Stimulated activated naive CD8-positive, alpha-beta T cell treated with anti-CD3 and anti-CD28 coated beads, Interleukin-15, amount 100 ng/mL, for 72 hours (primary cell): ENCODE results near the gene PCNA.

Source experiments
- ATAC-seq: fragments of 150-1000 bp; cut with Tn5 transposase; 2 replicates; pipeline ENCODE4 v1.10.0; 2021; ENCODE audit warnings: mild to moderate bottlenecking, moderate library complexity
- DNase-seq, 2 donors: peaks; one replicate each; pipeline ENCODE4 v3.0.0; 2021 to 2022
- H3K27ac Mint-ChIP-seq, 2 donors: one replicate each; pipeline ENCODE4 v1.8.0; 2022; ENCODE audit warnings: mild to moderate bottlenecking in 2 of 2, mixed read lengths in 2 of 2, moderate library complexity in 2 of 2
- H3K27me3 Mint-ChIP-seq: one replicate; pipeline ENCODE4 v1.8.0; 2022; ENCODE audit warnings: mixed read lengths
- H3K4me1 Mint-ChIP-seq: one replicate; pipeline ENCODE4 v1.8.0; 2022; ENCODE audit warnings: mild to moderate bottlenecking, mixed read lengths
- H3K4me3 Mint-ChIP-seq, 2 donors: one replicate each; pipeline ENCODE4 v1.8.0; 2022; ENCODE audit warnings: mild to moderate bottlenecking in 2 of 2, mixed read lengths in 2 of 2, moderate library complexity in 1 of 2
- H3K9me3 Mint-ChIP-seq, 2 donors: one replicate each; pipeline ENCODE4 v1.8.0; 2022; ENCODE audit warnings: mixed read lengths in 2 of 2

Gene PCNA

DNA sequence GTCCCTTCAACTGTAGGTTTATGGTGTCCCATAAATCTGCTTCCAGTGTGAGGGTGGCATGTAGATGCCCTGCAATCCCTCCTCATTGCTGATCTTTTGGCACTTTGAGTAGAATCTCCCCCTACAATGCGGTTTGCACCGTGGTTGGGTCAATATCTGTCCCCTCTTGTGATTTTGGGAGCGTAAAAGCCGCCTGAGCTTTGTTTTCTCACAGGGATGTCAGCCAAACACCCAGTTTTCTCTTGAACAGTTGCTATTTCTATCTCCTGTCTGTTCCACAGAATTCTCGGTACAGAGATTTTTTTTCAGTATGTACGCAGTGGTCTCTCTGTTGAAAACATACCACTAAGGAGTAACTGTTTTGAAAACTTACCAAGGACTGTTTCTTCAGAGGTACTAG lies 28.8 kb upstream of the PCNA start:
- H3K4me3 Mint-ChIP-seq: no peak overlapping the region
- ATAC-seq: no peak
- H3K27ac Mint-ChIP-seq: no peak overlapping the region
- DNase-seq: no peak
- H3K4me1 Mint-ChIP-seq: peaks cover 77% of the 10 kb centered on the region
- no peaks in the 10 kb centered on the region for H3K9me3 Mint-ChIP-seq
- H3K27me3 Mint-ChIP-seq: no peaks in the 10 kb centered on the region

DNA sequence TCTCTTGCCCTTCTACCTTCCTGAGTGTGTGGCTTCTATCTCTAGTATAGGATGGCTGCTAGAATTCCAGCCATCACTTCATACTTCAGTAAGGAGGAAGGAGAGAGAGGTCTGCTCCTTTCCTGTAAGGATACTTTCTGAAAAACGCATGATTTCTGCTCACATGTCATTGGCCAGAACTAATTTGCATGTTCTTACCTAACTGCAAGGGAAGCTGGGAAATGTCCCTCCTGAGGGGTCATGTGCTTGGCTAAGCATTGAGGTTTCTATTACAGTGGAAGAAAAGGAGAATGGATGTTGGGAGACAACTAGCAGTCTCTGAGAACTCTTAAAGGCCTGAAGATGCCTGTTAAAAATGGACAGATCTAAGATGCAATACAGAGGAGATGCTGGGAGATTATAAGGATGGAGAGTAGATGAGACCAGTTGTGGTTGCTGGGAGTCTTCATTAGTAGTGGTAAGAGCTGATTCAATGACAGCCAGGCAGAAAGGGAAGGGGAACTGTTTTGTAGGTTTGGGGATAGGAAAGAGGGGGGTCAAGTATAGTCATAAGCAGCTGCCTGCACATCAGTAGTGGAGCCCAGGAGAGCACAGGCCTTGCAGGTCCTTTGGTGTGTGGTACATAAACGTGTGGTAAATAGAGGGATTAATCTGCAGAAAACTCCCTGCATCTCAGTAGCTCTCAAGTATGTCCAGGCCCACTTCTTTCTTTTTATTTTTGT lies 27.3 kb upstream of the PCNA start:
- Mint-ChIP-seq H3K4me1 (peaks cover 70% of the 10 kb centered on the region), H3K27ac (no peak overlapping the region), H3K9me3 (no peaks in the 10 kb centered on the region), H3K4me3 (no peak overlapping the region), H3K27me3 (no peaks in the 10 kb centered on the region)
- DNase-seq: no peak
- no peak for ATAC-seq

DNA sequence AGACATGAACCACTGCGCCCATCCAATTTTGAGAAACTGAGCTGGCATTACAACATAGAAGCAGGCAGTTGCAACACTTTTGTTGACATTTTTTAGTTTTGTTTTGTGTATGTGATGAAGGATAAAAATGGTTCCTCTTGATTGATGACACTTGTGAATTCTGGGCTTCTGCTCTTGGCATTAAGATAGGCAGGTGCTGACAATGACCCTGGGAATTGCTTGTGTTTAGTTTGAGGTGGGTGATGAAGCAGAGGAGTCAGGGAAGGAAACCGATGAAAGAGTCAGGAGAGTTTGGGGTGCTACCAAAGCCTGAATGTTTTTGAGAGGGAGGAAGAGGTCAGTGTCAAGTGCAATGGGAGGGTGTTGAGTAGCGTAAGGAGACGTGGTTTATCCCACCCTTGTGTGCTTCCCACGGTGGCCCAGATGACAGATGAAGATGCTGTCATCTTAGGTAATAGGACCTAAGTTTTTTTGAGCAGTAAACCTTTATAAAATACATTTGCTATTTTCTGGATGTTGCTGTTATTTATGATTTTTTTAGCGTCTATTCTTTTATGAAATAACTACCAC lies 26.4 kb upstream of the PCNA start:
- no peak overlapping the region for H3K27ac Mint-ChIP-seq

DNA sequence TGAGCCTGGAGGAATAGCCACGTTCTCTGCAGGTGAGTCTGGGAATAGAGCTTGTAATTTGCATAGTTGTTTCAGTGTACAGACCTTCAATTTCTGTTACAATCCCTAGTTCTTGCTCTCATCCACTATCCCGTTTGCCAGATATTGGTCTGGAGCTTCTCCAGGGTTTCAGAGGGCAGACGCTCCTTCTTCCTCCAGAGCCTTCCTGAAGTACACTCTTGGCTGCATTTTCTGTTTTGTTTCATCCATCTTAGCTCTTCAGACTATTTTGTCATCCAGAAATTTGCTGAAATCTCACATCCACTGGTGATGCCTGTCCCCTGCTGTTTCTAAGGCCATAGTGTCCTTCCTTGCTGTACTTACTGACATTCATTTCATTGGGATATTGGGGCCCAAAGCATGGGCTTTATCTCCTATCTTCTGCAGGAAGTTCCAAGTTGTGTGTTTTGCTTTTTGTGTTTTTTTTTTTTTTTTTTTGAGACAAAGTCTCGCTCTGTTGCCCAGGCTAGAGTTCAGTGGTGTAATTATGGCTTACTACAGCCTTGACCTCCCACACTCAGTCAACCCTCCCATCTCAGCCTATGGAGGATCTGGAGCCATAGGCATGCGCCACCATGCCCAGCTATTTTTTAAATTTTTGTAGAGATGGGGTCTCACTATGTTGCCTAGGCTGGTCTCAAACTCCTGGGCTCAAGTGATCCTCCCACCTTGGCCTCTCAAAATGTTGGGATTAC lies 25.8 kb upstream of the PCNA start:
- no peak overlapping the region for H3K27ac Mint-ChIP-seq

More for the DNA sequence above, 26.4 kb upstream of the PCNA start:
- Mint-ChIP-seq H3K27me3 (no peaks in the 10 kb centered on the region), H3K4me3 (no peak overlapping the region), H3K4me1 (peaks cover 75% of the 10 kb centered on the region), H3K9me3 (no peaks in the 10 kb centered on the region)
- DNase-seq (no peak), ATAC-seq (no peak)

DNA sequence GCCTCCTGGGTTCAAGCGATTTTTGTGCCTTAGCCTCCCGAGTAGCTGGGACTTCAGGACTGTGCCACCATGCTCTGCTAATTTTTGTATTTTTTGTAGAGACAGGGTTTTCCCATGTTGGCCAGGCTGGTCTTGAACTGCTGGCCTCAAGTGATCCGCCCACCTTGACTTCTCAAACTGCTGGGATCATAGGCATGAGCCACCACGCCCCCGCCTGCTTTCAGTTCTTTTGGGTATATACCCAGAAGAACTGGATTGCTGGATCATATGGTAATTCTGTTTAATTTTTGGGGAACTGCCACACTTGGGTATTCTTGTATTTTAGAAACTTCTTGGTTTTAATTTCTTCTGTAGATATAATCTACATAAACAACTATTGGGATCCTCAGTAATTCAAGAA lies 24.1 kb upstream of the PCNA start:
- no peak for DNase-seq
- Mint-ChIP-seq H3K4me1 (peaks cover 80% of the 10 kb centered on the region), H3K4me3 (no peak overlapping the region), H3K9me3 (no peaks in the 10 kb centered on the region), H3K27me3 (no peaks in the 10 kb centered on the region), H3K27ac (peak overlapping the region in 1 of 2 donors; percentile 36)
- no peak for ATAC-seq

More for the DNA sequence above, 25.8 kb upstream of the PCNA start:
- Mint-ChIP-seq H3K27me3 (no peaks in the 10 kb centered on the region), H3K9me3 (no peaks in the 10 kb centered on the region), H3K4me3 (no peak overlapping the region), H3K4me1 (peaks cover 76% of the 10 kb centered on the region)
- no peak for ATAC-seq
- no peak for DNase-seq

DNA sequence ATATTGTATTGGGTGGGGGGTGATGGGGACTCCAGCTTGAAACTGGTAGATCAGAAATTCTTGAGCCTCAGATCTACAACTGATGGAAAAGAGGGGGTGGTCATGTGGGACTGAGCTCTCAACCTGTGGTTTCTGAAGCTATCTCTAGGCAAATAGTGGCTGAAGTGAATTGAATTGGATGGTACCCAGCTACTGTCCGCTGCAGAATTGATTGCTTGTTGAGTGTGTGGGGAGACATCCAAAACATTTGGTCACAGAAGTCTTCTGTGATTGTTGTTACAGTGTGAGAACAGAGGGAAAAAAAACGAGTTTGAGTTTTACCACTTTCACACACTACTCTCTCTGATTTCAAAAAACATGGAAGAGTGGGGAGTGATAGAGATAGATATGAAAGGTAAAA lies 21.9 kb upstream of the PCNA start:
- H3K4me1 Mint-ChIP-seq: peaks cover 66% of the 10 kb centered on the region
- no peaks in the 10 kb centered on the region for H3K9me3 Mint-ChIP-seq
- no peaks in the 10 kb centered on the region for H3K27me3 Mint-ChIP-seq
- ATAC-seq: no peak
- no peak for DNase-seq
- H3K4me3 Mint-ChIP-seq: no peak overlapping the region
- H3K27ac Mint-ChIP-seq: peak overlapping the region in 1 of 2 donors; percentile 72

DNA sequence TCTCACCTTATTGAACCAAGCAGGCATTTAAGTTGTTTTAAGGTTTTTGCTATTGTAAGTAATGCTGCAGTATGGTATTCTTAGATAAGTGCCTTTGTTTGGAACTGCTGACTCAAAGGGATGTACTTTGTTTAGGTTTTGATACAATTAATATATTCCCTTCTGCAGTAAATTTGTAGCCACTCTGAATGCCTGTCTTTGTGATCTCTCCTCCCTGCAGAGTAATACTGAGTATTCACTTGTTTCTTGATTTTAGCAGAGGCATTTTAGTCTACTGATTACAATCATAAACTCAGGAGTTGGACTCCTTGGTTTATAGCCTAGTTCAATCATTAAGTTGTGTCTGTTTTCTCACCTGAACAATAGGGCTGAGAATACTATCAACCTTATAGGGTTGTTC lies 20.4 kb upstream of the PCNA start:
- DNase-seq: no peak
- Mint-ChIP-seq H3K27ac (no peak overlapping the region), H3K4me3 (no peak overlapping the region), H3K27me3 (no peaks in the 10 kb centered on the region), H3K9me3 (no peaks in the 10 kb centered on the region), H3K4me1 (peaks cover 68% of the 10 kb centered on the region)
- ATAC-seq: no peak

DNA sequence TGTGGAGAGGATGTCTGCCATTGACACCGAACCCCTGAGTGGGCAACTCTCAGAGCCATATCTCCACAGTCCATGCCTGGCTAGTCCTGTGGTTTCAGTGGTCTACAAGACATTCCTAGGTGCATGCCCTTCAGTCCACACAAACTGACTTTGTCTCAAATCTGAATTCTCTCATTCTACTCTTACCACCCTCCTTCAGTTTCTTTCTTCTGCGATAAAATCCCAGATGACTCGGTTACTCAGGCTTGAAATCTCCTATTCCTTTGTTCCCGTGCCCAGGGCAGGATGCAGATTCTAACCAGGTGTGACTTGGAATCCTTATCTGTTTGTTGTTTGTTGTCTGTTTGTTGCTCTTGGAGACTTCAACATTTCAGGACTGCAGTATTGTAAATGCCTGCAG lies 16.3 kb upstream of the PCNA start:
- DNase-seq (no peak), ATAC-seq (no peak)
- Mint-ChIP-seq H3K9me3 (no peaks in the 10 kb centered on the region), H3K4me1 (peaks cover 45% of the 10 kb centered on the region), H3K27ac (peak overlapping the region in 1 of 2 donors; percentile 72), H3K27me3 (no peaks in the 10 kb centered on the region), H3K4me3 (no peak overlapping the region)

DNA sequence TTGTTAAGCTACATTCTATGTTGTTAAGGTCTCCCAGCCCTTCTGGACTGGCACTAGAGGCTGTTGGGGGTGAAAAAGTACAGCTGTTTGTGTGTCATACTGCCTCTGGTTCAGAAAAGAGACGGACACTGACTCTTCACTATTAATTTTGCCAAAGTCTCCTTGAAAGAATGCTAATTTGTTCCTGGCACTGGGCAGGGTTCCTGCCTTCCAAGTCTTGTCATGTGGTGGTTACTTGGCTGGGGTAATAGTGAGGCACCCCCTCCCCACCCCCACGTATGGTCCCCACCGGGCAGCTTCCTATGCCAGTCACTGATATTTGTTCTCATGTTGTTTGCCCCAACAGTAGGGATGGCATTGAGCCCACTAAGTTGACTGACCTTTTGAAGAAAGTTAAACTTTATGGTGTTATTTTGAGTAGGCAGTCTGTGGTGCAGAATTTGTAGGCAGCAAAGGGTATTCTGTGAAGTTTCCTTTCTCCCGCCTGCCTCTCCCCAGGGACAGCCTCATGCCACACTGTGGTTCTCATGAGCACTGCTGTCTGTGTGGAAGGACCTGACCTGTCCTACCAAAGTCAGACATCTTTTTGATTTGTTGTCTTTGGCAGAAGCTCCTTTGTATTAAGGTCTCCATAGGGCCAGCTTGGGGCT lies 15.7 kb upstream of the PCNA start:
- Mint-ChIP-seq H3K4me1 (peaks cover 47% of the 10 kb centered on the region), H3K27ac (no peak overlapping the region), H3K4me3 (no peak overlapping the region), H3K27me3 (no peaks in the 10 kb centered on the region), H3K9me3 (no peaks in the 10 kb centered on the region)
- DNase-seq (no peak), ATAC-seq (no peak)

DNA sequence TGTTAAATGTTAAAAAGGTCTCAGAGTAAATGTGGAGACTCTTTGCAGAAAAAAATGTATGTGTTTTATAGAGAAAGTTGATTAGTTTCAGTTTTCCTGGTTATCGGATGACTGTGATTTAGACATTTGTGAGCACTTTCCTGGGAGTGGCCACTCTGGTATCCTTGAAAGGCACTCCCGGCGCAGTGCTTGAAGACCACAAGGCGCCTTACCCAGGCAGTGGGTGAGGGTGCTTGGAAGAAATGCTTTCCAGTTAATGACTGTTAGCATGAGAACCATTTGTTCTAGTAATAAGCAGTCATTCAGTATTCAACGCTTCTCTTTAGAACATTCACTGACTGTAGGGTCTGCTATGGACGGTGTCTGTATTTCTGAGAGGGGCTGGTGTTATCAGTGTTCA lies 14.2 kb upstream of the PCNA start:
- Mint-ChIP-seq H3K4me3 (no peak overlapping the region), H3K27me3 (no peaks in the 10 kb centered on the region), H3K4me1 (peaks cover 36% of the 10 kb centered on the region)

DNA sequence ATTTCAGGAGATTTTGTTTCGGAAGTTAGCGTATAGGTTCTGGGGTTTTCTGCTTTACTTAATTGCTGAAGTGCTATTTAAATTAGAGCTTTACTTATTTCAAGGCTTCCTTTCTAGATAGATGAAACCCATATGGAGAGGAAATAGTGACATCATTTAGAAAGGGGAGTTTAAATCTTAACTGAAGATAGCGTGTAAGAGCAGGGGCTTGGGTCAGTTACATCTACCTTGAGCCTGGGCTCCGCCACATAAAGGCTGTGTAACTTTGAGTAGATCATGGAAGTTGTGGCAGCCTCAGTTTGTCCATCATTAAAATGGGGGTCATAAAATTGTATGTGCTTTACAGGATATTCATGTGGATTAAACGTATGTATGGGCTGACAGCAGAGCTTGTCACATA lies 11.7 kb upstream of the PCNA start:
- peaks cover 45% of the 10 kb centered on the region for H3K4me1 Mint-ChIP-seq
- no peak for DNase-seq
- peak overlapping the region in 1 of 2 donors; percentile 52 for H3K27ac Mint-ChIP-seq
- H3K27me3 Mint-ChIP-seq: no peaks in the 10 kb centered on the region
- peak overlapping the region; percentile 34 to 57 for H3K4me3 Mint-ChIP-seq
- no peak for ATAC-seq
- no peaks in the 10 kb centered on the region for H3K9me3 Mint-ChIP-seq

More for the DNA sequence above, 14.2 kb upstream of the PCNA start:
- ATAC-seq: no peak
- H3K27ac Mint-ChIP-seq: no peak overlapping the region
- H3K9me3 Mint-ChIP-seq: no peaks in the 10 kb centered on the region
- DNase-seq: no peak

DNA sequence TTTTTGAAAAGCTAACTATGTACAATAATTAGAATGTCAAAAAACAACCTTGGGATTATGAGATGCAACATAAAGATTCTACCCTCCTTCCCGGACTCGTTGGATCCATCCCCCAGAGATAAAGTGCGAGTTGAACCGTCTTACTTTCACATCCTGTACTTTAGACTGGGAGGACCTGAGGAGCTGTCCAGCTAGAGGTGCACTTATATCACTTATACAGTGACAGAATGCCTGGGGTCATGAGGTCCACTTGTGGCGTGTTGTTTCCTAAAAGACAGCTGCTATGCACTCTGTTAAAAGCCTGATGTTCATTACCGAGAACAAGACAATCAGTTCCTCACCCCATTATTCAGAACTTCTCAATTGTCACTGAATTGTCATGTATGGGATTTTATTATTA lies 9.1 kb upstream of the PCNA start:
- Mint-ChIP-seq H3K9me3 (no peaks in the 10 kb centered on the region), H3K27me3 (no peaks in the 10 kb centered on the region), H3K27ac (no peak overlapping the region), H3K4me1 (peaks cover 53% of the 10 kb centered on the region), H3K4me3 (peak overlapping the region; percentile 89)
- DNase-seq: no peak
- no peak for ATAC-seq

DNA sequence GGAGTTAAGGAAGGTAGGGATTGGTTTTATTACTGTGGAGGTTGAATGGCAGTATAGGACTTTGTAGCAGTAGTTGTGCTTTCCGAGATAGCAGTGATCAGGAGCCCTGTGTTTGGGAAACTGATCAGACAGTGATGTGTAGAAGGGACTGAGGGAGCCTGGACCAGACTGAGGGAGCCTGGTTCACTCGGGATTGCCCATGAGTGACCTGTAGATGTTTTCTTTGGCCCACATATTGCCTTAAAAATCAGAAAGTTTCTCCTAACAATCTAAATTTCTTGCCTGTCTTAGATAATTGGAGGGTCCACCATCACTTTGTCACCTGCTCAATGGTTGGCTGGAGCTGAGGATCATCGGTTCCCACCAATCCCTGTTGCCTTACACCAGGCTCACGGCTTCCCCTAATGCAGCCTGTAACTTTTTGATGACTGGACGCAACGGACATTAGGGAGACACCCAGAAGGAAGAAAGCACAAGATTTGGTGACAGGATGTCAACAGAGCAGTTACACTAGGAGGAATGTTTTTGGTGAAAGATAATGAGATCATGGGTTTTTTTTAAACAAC lies 8.2 kb upstream of the PCNA start:
- H3K27me3 Mint-ChIP-seq: no peaks in the 10 kb centered on the region
- H3K27ac Mint-ChIP-seq: peak overlapping the region; percentile 80 to 92
- DNase-seq (no peak), ATAC-seq (no peak)
- H3K9me3 Mint-ChIP-seq: no peaks in the 10 kb centered on the region
- peaks cover 57% of the 10 kb centered on the region for H3K4me1 Mint-ChIP-seq
- H3K4me3 Mint-ChIP-seq: peak overlapping the region; percentile 89

DNA sequence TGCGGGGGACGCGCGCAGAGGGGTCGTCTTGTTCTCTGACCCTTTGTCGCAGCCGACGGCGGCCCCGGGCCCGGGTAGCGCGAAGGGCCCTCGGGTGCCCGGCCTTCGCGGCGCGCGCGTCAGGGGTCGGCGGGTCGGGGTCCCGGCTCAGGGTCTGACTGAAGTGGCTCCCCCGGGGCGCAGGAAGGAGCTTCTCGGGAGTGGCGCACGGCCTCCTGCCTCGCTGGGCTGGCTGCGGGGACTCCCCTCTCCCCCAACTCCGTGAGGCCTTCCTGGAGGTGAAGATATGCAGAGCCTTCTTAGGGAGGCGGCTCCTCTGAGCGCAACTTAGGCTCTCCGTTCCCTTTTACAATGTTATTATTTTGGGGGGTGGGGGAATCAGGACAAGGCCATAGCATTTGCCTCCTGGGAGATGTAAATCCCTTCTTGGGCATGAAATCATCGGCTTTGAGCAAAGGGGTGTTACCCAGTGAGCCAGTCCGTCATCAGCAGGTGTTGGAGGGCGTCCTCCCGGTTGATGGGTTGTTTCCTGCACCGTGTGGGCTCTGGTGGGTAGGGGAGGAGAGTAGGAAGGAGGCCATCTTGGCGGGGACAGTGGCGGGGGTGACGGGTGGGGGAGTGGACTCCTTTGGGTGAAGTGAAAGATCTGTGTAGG lies 7.6 kb upstream of the PCNA start:
- peak; percentile 70 for ATAC-seq
- peak; percentile 78 to 80 for DNase-seq
- Mint-ChIP-seq H3K9me3 (no peaks in the 10 kb centered on the region), H3K4me3 (peak overlapping the region; percentile 89), H3K27ac (peak overlapping the region; percentile 95 to 97), H3K27me3 (no peaks in the 10 kb centered on the region), H3K4me1 (peaks cover 63% of the 10 kb centered on the region)

DNA sequence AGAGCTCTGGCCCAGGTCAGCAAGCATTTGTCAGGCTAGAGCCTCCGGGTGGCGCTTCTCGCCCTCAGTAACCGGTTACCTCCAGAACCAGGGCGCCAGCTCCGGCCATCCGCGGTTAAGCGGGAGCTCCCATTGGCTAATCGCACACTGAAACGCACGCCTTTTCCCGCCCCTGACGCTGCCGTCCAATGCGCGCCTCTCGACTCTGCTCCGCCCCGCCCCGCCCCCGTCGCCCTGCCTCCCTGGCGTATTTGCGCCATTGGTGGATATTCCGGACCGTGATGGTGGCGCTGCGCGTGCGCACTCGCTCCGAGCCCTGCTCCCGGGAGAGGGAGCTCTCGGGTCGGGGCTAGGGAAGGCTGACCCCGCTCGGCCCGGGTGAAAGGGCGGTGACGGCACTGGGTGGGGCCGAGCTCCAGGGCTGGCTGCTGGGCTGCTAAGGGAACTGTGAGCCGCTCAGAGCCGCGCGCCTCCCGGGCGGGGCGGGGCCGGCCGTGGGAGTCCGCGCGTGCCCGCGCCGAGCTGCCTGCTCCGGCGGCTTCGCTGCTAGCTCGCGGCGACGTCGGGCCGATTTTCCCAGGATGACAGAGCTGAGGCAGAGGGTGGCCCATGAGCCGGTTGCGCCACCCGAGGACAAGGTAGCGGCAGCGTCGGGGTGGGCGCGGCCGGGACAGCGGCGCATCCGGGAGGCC lies 6.9 kb upstream of the PCNA start, which contains the start of gene CDS2:
CDS2 (plus strand) TSS at position 497 of the 692 bp plus-strand sequence; CDS start at position 582, 85 bp downstream.
- Mint-ChIP-seq H3K9me3 (no peaks in the 10 kb centered on the region), H3K4me1 (peaks cover 66% of the 10 kb centered on the region), H3K4me3 (peak within 1 kb of the TSS; percentile 89), H3K27ac (peak within 1 kb of the TSS; percentile 95 to 97), H3K27me3 (no peaks in the 10 kb centered on the region)
- DNase-seq (peak; percentile 100), ATAC-seq (peak; percentile 93)
